SK-N-SH (cell line): ENCODE results near the gene EBF3.

Experiments
- CTCF ChIP-seq: fragments of 200-600 bp; sonication (generic); IDR thresholded peaks from 2 replicates; pipeline ENCODE4 v1.6.1; 2017; ENCODE audit warnings: antibody characterized with exemption, mild to moderate bottlenecking, moderate library complexity
- FOXM1 ChIP-seq: IDR thresholded peaks from 2 replicates; pipeline ENCODE4 v1.4.0; 2012; ENCODE audit warnings: low read depth, mild to moderate bottlenecking
- JUND ChIP-seq: IDR thresholded peaks from 2 replicates; pipeline ENCODE4 v1.4.0; 2012
- MXI1 ChIP-seq: IDR thresholded peaks from 2 replicates; pipeline ENCODE4 v1.6.1; 2012; ENCODE audit warnings: mild to moderate bottlenecking, low read depth, low read length, improper control_type of control experiment
- POLR2AphosphoS5 ChIP-seq: IDR thresholded peaks from 2 replicates; pipeline ENCODE4 v1.6.1; 2012; ENCODE audit warnings: low read depth, low read length
- REST ChIP-seq: IDR thresholded peaks from 2 replicates; pipeline ENCODE4 v1.6.1; 2012; ENCODE audit warnings: mild to moderate bottlenecking, low read depth, low read length, moderate library complexity
- RFX5 ChIP-seq: IDR thresholded peaks from 2 replicates; pipeline ENCODE4 v1.6.1; 2012; ENCODE audit warnings: mild to moderate bottlenecking, improper control_type of control experiment, low read length
- RXRA ChIP-seq: IDR thresholded peaks from 2 replicates; pipeline ENCODE4 v1.4.0; 2012; ENCODE audit warnings: low read depth, mild to moderate bottlenecking, borderline replicate concordance
- SIN3A ChIP-seq: IDR thresholded peaks from 2 replicates; pipeline ENCODE4 v1.6.1; 2012; ENCODE audit warnings: low read depth, mild to moderate bottlenecking, low read length, moderate library complexity, borderline replicate concordance
- SMC3 ChIP-seq: IDR thresholded peaks from 2 replicates; pipeline ENCODE4 v1.6.1; 2012; ENCODE audit warnings: low read depth, low read length, improper control_type of control experiment

- TF ChIP-seq SIN3A (no peak), JUND (no peak), MXI1 (no peak), POLR2AphosphoS5 (no peak), SMC3 (no peak), REST (no peak), RFX5 (no peak), CTCF (no peak), FOXM1 (no peak), RXRA (no peak)
Observed at GRCh38 chr10:129945526-129945925, 18.5 kb downstream of the EBF3 start.
